Astrocyte (in vitro differentiated cells and primary cell): ENCODE data around the gene SLC39A5. TPM values are rescaled to one million over a fixed set of nuclear protein-coding genes. Genes with fewer than 3 reads are reported as not detected.

Source experiments
- DNase-seq: peaks from one replicate; pipeline ENCODE4 v3.0.0-alpha.2; 2010; ENCODE audit warnings: low read depth
- FAIRE-seq: peaks from 2 replicates; lab custom pipeline; 2011; peaks lifted over from hg19 to GRCh38; lab: Jason Lieb, UNC
- H2AFZ ChIP-seq: 2 replicates; pipeline ENCODE4 v1.6.0; 2012; ENCODE audit warnings: low read depth, low read length, inconsistent platforms
- H3K27ac ChIP-seq: 2 replicates; pipeline ENCODE4 v1.5.1; 2011; ENCODE audit warnings: low read depth, low read length, inconsistent platforms
- H3K27me3 ChIP-seq: 2 replicates; pipeline ENCODE4 v1.6.0; 2011; ENCODE audit warnings: low read length, inconsistent platforms; ENCODE audit not compliant: insufficient read depth
- H3K36me3 ChIP-seq: 2 replicates; pipeline ENCODE4 v1.5.1; 2011; ENCODE audit warnings: low read length, inconsistent platforms; ENCODE audit not compliant: insufficient read depth
- H3K4me1 ChIP-seq: 2 replicates; pipeline ENCODE4 v1.5.1; 2011; ENCODE audit warnings: low read length, inconsistent platforms; ENCODE audit not compliant: insufficient read depth
- H3K4me2 ChIP-seq: 2 replicates; pipeline ENCODE4 v1.6.0; 2012; ENCODE audit warnings: low read length, inconsistent platforms
- H3K4me3 ChIP-seq: 2 replicates; pipeline ENCODE4 v1.5.1; 2011; ENCODE audit warnings: low read depth, mild to moderate bottlenecking, low read length, inconsistent platforms; ENCODE audit not compliant: insufficient read depth
- H3K79me2 ChIP-seq: 2 replicates; pipeline ENCODE4 v1.6.0; 2012; ENCODE audit warnings: mild to moderate bottlenecking, low read length, inconsistent platforms; ENCODE audit not compliant: insufficient read depth
- H3K9ac ChIP-seq: 2 replicates; pipeline ENCODE4 v1.6.0; 2012; ENCODE audit warnings: mild to moderate bottlenecking, low read length, inconsistent platforms
- H3K9me3 ChIP-seq: 2 replicates; pipeline ENCODE4 v1.5.1; 2012; ENCODE audit warnings: low read depth, mild to moderate bottlenecking, low read length, inconsistent platforms; ENCODE audit not compliant: insufficient read depth
- H4K20me1 ChIP-seq: 2 replicates; pipeline ENCODE4 v1.6.0; 2012; ENCODE audit warnings: low read length, inconsistent platforms; ENCODE audit not compliant: insufficient read depth
- H3K27ac Mint-ChIP-seq: one replicate; pipeline ENCODE4 v1.8.0; 2021; ENCODE audit warnings: mild to moderate bottlenecking, mixed read lengths; ENCODE audit not compliant: unreplicated experiment
- H3K27me3 Mint-ChIP-seq: one replicate; pipeline ENCODE4 v1.8.0; 2021; ENCODE audit warnings: low read depth, mixed read lengths; ENCODE audit not compliant: unreplicated experiment
- H3K36me3 Mint-ChIP-seq: one replicate; pipeline ENCODE4 v1.8.0; 2021; ENCODE audit warnings: low read depth, mixed read lengths; ENCODE audit not compliant: unreplicated experiment
- H3K4me1 Mint-ChIP-seq: one replicate; pipeline ENCODE4 v1.8.0; 2021; ENCODE audit warnings: low read depth, mixed read lengths; ENCODE audit not compliant: unreplicated experiment
- H3K4me3 Mint-ChIP-seq: one replicate; pipeline ENCODE4 v1.8.0; 2021; ENCODE audit warnings: mild to moderate bottlenecking, moderate library complexity, mixed read lengths; ENCODE audit not compliant: unreplicated experiment
- H3K9me3 Mint-ChIP-seq: one replicate; pipeline ENCODE4 v1.8.0; 2021; ENCODE audit warnings: mild to moderate bottlenecking, mixed read lengths; ENCODE audit not compliant: unreplicated experiment
- CTCF ChIP-seq: IDR thresholded peaks from 2 replicates; pipeline ENCODE4 v1.5.1; 2011; ENCODE audit warnings: low read depth, mild to moderate bottlenecking, inconsistent platforms, low read length, moderate library complexity; ENCODE audit not compliant: insufficient read depth
- EZH2 ChIP-seq: IDR thresholded peaks from 2 replicates; pipeline ENCODE4 v1.6.1; 2012; ENCODE audit warnings: mild to moderate bottlenecking, low read length, inconsistent platforms; ENCODE audit not compliant: insufficient read depth
- total RNA-seq: library from RNA; stranded (reverse); gene quantifications from 2 replicates; pipeline ENCODE4 v1.2.1, GENCODE V29; 2021

SLC39A5 gene
- total RNA-seq, 1 donor from 2014 or later = 0.39 TPM

- FAIRE-seq (no peak), DNase-seq (no peak)
- Mint-ChIP-seq H3K36me3 (peaks cover 26% of the 10 kb centered on the region), H3K27me3 (no peaks in the 10 kb centered on the region), H3K4me3 (no peak overlapping the region), H3K27ac (peak overlapping the region; percentile 42), H3K9me3 (no peaks in the 10 kb centered on the region), H3K4me1 (peaks cover 2% of the 10 kb centered on the region)
- no peak for TF ChIP-seq EZH2
- TF ChIP-seq CTCF = no peak
- peaks cover 28% of the 10 kb centered on the region for H3K79me2 ChIP-seq
- no peaks in the 10 kb centered on the region for H3K9me3 ChIP-seq
- H3K4me1 ChIP-seq = no peaks in the 10 kb centered on the region
- H4K20me1 ChIP-seq = peaks cover 29% of the 10 kb centered on the region
- no peak overlapping the region for H3K4me2 ChIP-seq
- no peaks in the 10 kb centered on the region for H3K27me3 ChIP-seq
- H3K27ac ChIP-seq = no peak overlapping the region
- peaks cover 42% of the 10 kb centered on the region for H3K36me3 ChIP-seq
- no peak overlapping the region for H2AFZ ChIP-seq
- no peak overlapping the region for H3K4me3 ChIP-seq
- H3K9ac ChIP-seq = no peak overlapping the region
These were observed 16.0 kb upstream of the SLC39A5 start for GRCh38 chr12:56213878-56214277.

DNA sequence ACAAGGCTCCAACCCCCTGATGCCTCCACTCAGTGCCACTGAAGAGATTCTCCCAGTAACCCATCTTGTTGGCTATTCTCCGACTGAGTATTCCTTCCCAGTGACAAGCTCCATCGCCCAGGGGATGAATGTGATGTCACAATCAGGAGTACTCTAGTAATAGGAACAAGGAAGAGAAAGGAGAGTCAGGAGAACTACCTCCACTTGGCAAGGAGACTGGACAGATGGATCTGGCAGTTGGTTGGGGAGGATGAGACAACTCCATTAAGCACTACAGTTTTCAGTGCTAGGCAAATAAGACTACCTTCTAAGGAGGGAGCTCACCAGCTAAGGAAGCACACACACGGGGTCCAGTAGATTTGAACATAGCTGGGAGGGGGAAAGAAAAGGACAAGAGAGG is 13.4 kb upstream of the SLC39A5 start:
- Histone ChIP-seq H3K27me3 (no peaks in the 10 kb centered on the region), H3K4me2 (no peak overlapping the region), H2AFZ (no peak overlapping the region), H4K20me1 (peaks cover 24% of the 10 kb centered on the region), H3K4me3 (no peak overlapping the region), H3K79me2 (peaks cover 50% of the 10 kb centered on the region), H3K27ac (no peak overlapping the region), H3K9me3 (no peaks in the 10 kb centered on the region), H3K9ac (no peak overlapping the region), H3K36me3 (peaks cover 30% of the 10 kb centered on the region), H3K4me1 (peaks cover 4% of the 10 kb centered on the region)
- TF ChIP-seq CTCF (no peak), EZH2 (no peak)
- Mint-ChIP-seq H3K27me3 (no peaks in the 10 kb centered on the region), H3K4me3 (no peak overlapping the region), H3K36me3 (peaks cover 15% of the 10 kb centered on the region), H3K4me1 (peaks cover 2% of the 10 kb centered on the region), H3K9me3 (no peaks in the 10 kb centered on the region), H3K27ac (no peak overlapping the region)
- no peak for DNase-seq
- no peak for FAIRE-seq

GRCh38 chr12:56219840-56220239 is 10.0 kb upstream of the SLC39A5 start:
- H3K36me3 ChIP-seq = peaks cover 5% of the 10 kb centered on the region
- peaks cover 7% of the 10 kb centered on the region for H3K36me3 Mint-ChIP-seq
- peak overlapping the region; percentile 92 for H3K4me2 ChIP-seq
- peaks cover 12% of the 10 kb centered on the region for H3K4me1 Mint-ChIP-seq
- peaks cover 12% of the 10 kb centered on the region for H4K20me1 ChIP-seq
- no peaks in the 10 kb centered on the region for H3K27me3 ChIP-seq
- H3K9me3 ChIP-seq = no peaks in the 10 kb centered on the region
- H3K4me3 ChIP-seq = no peak overlapping the region
- H3K9me3 Mint-ChIP-seq = no peaks in the 10 kb centered on the region
- peak overlapping the region; percentile 97 for H3K4me3 Mint-ChIP-seq
- no peak for DNase-seq
- no peaks in the 10 kb centered on the region for H3K27me3 Mint-ChIP-seq
- TF ChIP-seq CTCF = no peak
- TF ChIP-seq EZH2 = no peak
- FAIRE-seq = no peak
- no peak overlapping the region for H3K27ac Mint-ChIP-seq
- no peak overlapping the region for H3K9ac ChIP-seq
- H2AFZ ChIP-seq = no peak overlapping the region
- H3K27ac ChIP-seq = no peak overlapping the region
- H3K79me2 ChIP-seq = peaks cover 45% of the 10 kb centered on the region
- peaks cover 16% of the 10 kb centered on the region for H3K4me1 ChIP-seq
